Activated CD8-positive, alpha-beta T cell treated with anti-CD3 and anti-CD28 coated beads for 36 hours (primary cell): ENCODE data around the gene JMJD4. TPM values are rescaled to one million over a fixed set of nuclear protein-coding genes. Genes with fewer than 3 reads are reported as not detected.

Experiments used
- ATAC-seq: fragments of 200-7000 bp; cut with Tn5 transposase; one replicate; pipeline ENCODE4 v1.10.0; 2021; ENCODE audit warnings: mild to moderate bottlenecking, moderate library complexity
- CTCF ChIA-PET: fragments of 350-600 bp; sonication (Branson Sonifier 250); formaldehyde crosslinking; loops from one replicate; lab custom pipeline; 2021; ENCODE audit warnings: antibody characterized with exemption; lab: Charles Lee
- POLR2A ChIA-PET: fragments of 350-600 bp; sonication (Branson Sonifier 250); formaldehyde crosslinking; loops from one replicate; lab custom pipeline; 2021; ENCODE audit warnings: antibody characterized with exemption; lab: Charles Lee
- DNase-seq: peaks from one replicate; pipeline ENCODE4 v3.0.0-alpha.2; 2020
- H3K27ac Mint-ChIP-seq: one replicate; pipeline ENCODE4 v1.8.0; 2021; ENCODE audit warnings: mild to moderate bottlenecking, mixed read lengths
- H3K27me3 Mint-ChIP-seq: one replicate; pipeline ENCODE4 v1.8.0; 2021; ENCODE audit warnings: mixed read lengths
- H3K36me3 Mint-ChIP-seq: one replicate; pipeline ENCODE4 v1.8.0; 2021; ENCODE audit warnings: low read depth, mixed read lengths
- H3K4me1 Mint-ChIP-seq: one replicate; pipeline ENCODE4 v1.8.0; 2021; ENCODE audit warnings: low read depth, mixed read lengths
- H3K4me3 Mint-ChIP-seq: one replicate; pipeline ENCODE4 v1.8.0; 2021; ENCODE audit warnings: mild to moderate bottlenecking, moderate library complexity, mixed read lengths
- H3K9me3 Mint-ChIP-seq: one replicate; pipeline ENCODE4 v1.8.0; 2021; ENCODE audit warnings: mixed read lengths
- intact Hi-C: fragments of 100-400 bp; cut with micrococcal nuclease; formaldehyde crosslinking; loops from one replicate; pipeline ENCODE4 v1.10.0; 2022
- total RNA-seq, 2 experiments: library from RNA; stranded (reverse); gene quantifications; one replicate each; pipeline ENCODE4 v1.2.3, GENCODE V29; 2021
- TF ChIP-seq, protein P1 (sequence below): fragments of 200-600 bp; IDR thresholded peaks from one replicate; pipeline ENCODE4 v1.8.0; 2022; ENCODE audit warnings: antibody characterized with exemption, mild to moderate bottlenecking

The JMJD4 gene
- total RNA-seq, 2 experiments from 2014 or later: 16.2 to 17.3 TPM

DNA sequence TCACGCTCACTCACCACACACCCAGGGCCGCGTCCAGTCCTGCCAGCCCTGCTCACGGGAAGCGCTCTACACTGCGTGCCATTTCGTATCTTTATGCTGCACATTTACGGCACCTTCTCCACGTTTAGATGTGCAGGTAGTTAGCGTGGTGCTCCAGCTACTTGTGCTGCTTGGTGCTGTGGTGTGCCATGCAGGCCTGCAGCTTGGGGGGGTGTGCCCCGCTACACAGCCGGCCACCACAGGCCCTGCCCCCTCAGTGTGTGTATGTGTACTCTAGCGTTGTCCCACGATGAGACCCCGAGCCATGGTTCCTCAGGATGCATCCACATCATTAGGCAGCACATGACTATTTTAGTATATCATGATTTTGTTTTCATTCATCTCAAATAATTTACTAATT is 38.5 kb upstream of the JMJD4 start:
- no peak for ATAC-seq

DNA sequence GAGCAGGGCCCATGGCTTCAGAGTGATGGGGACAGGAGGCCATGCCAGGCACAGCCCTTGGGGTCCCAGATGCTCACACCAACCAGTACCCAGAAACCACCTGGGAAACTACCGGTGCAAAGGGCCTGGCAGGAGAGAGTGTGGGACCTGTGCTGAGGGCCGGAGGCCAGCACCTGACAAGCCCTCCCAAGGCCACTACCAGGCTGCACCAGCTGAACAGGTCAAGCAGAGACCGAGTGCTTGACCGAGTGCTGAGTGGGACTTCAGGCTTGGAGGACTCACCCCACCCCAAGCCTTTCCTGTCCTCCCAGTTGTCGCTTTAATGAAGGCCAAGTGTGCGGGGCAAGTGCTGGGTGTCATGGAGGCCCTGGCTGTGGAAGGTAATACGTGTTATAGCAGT is 36.7 kb upstream of the JMJD4 start:
- DNase-seq (no peak), ATAC-seq (no peak)
- TF ChIP-seq, protein P1, sequence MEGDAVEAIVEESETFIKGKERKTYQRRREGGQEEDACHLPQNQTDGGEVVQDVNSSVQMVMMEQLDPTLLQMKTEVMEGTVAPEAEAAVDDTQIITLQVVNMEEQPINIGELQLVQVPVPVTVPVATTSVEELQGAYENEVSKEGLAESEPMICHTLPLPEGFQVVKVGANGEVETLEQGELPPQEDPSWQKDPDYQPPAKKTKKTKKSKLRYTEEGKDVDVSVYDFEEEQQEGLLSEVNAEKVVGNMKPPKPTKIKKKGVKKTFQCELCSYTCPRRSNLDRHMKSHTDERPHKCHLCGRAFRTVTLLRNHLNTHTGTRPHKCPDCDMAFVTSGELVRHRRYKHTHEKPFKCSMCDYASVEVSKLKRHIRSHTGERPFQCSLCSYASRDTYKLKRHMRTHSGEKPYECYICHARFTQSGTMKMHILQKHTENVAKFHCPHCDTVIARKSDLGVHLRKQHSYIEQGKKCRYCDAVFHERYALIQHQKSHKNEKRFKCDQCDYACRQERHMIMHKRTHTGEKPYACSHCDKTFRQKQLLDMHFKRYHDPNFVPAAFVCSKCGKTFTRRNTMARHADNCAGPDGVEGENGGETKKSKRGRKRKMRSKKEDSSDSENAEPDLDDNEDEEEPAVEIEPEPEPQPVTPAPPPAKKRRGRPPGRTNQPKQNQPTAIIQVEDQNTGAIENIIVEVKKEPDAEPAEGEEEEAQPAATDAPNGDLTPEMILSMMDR: no peak
- Mint-ChIP-seq H3K27me3 (no peaks in the 10 kb centered on the region), H3K4me3 (no peak overlapping the region), H3K36me3 (peaks cover 12% of the 10 kb centered on the region), H3K27ac (no peak overlapping the region), H3K4me1 (peaks cover 40% of the 10 kb centered on the region), H3K9me3 (no peaks in the 10 kb centered on the region)
- ChIA-PET CTCF (no interaction called here), POLR2A (interaction anchor here (1.3 kb wide), 1 partner anchor 16 kb away, joined by 6 read pairs; no protein-coding TSS in a partner anchor)
- intact Hi-C loops: no loop called here

More for the DNA sequence above, 38.5 kb upstream of the JMJD4 start:
- Mint-ChIP-seq H3K27ac (no peak overlapping the region), H3K9me3 (no peaks in the 10 kb centered on the region), H3K27me3 (no peaks in the 10 kb centered on the region), H3K36me3 (peaks cover 4% of the 10 kb centered on the region), H3K4me3 (no peak overlapping the region), H3K4me1 (peaks cover 27% of the 10 kb centered on the region)
- TF ChIP-seq, protein P1: no peak
- DNase-seq: no peak
- ChIA-PET CTCF (interaction anchor here (1.3 to 3.2 kb wide), 2 partner anchors 11 to 180 kb away, joined by 5 to 15 read pairs; no protein-coding TSS in a partner anchor), POLR2A (interaction anchor here (0.6 to 0.7 kb wide), 2 partner anchors 8 to 225 kb away, joined by 3 to 4 read pairs; no protein-coding TSS in a partner anchor)
- intact Hi-C loops: no loop called here

- POLR2A ChIA-PET: no interaction called here
- TF ChIP-seq, protein P1: no peak
- Mint-ChIP-seq H3K4me3 (no peak overlapping the region), H3K36me3 (peaks cover 12% of the 10 kb centered on the region), H3K4me1 (peaks cover 44% of the 10 kb centered on the region), H3K9me3 (no peaks in the 10 kb centered on the region), H3K27me3 (no peaks in the 10 kb centered on the region), H3K27ac (no peak overlapping the region)
- no peak for DNase-seq
- ATAC-seq: no peak
- intact Hi-C loops: no loop called here
- CTCF ChIA-PET: no interaction called here
Measured at GRCh38 chr1:227771326-227771725, 36.2 kb upstream of the JMJD4 start.

DNA sequence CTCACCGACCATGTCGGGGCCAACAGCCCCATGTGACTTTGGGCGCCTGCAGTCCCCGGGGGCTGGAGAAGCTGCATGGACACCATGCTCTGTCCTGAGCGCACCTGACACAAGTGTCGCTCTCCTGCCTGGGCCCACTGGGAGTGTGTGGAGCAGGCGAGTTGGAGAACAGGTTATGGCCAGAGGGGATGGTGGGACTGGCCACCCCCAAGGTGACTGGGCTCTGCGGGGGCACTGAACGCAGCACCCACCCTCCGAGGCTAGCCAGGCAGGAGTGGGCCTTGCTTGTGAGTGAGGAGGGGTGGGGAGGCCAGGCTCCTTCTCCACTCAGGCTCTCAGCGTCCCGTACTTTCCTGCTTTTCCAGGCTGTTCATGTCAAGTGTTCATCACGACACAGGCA is 35.7 kb upstream of the JMJD4 start:
- no peak for ATAC-seq
- H3K4me1 Mint-ChIP-seq: peaks cover 50% of the 10 kb centered on the region
- no peak overlapping the region for H3K4me3 Mint-ChIP-seq
- no peak overlapping the region for H3K27ac Mint-ChIP-seq
- H3K27me3 Mint-ChIP-seq: no peaks in the 10 kb centered on the region
- no peak for DNase-seq
- peaks cover 15% of the 10 kb centered on the region for H3K36me3 Mint-ChIP-seq
- intact Hi-C loops: no loop called here
- POLR2A ChIA-PET: no interaction called here
- no peaks in the 10 kb centered on the region for H3K9me3 Mint-ChIP-seq
- TF ChIP-seq, protein P1: no peak
- CTCF ChIA-PET: no interaction called here

DNA sequence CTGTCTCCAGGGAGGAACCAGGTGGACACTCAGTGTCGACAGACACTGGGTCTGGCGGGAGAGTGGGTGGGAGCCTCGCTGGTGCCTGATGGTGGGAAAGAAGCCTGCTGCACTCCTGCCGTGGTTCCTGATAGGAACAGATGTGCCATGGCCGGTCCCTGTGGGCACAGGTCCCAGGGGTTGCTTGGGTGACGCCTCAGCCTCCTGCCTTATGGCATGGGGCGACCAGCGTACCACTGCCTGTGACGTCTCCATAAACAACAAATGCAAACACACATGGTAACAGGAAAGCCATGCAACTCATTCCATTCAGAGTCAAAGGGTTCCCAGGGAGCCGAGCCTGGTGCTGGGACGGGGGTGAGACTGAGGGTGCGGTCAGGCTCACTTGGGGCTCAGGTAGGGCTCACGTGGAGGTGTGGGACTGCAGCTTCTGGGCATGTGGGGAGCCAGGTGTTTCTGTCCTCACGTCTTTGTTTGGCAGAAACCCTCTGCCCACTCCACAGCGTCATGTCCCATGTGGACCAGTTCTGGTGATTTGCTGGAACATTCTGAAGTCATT is 34.9 kb upstream of the JMJD4 start:
- H3K36me3 Mint-ChIP-seq: peaks cover 15% of the 10 kb centered on the region
- H3K4me1 Mint-ChIP-seq: peaks cover 58% of the 10 kb centered on the region
- DNase-seq: no peak
- TF ChIP-seq, protein P1: no peak
- POLR2A ChIA-PET: no interaction called here
- intact Hi-C loops: loop anchor here (10.0 kb wide), 1 partner anchor 175 kb away; the partner anchor contains the start of gene WNT9A
- CTCF ChIA-PET: no interaction called here
- no peak overlapping the region for H3K27ac Mint-ChIP-seq
- no peaks in the 10 kb centered on the region for H3K9me3 Mint-ChIP-seq
- H3K4me3 Mint-ChIP-seq: no peak overlapping the region
- no peak for ATAC-seq
- H3K27me3 Mint-ChIP-seq: no peaks in the 10 kb centered on the region
